H1 (cell line): ENCODE results near the gene MGRN1. TPM values are rescaled to one million over a fixed set of nuclear protein-coding genes. Genes with fewer than 3 reads are reported as not detected.

Experiments used
- CTCF ChIA-PET: fragments of 300-600 bp; sonication (Branson Sonifier 250); formaldehyde crosslinking; loops from one replicate; lab custom pipeline; 2021; ENCODE audit not compliant: partially characterized antibody; lab: Charles Lee
- POLR2A ChIA-PET: fragments of 300-600 bp; sonication (Branson Sonifier 250); formaldehyde crosslinking; loops from one replicate; lab custom pipeline; 2021; ENCODE audit warnings: inconsistent platforms; ENCODE audit not compliant: partially characterized antibody; lab: Charles Lee
- DNase-seq, 2 experiments: peaks; one replicate each; pipeline versions ENCODE4 v3.0.0 to v3.0.0-alpha.2; 2010 to 2022; ENCODE audit warnings: low spot score in 2 of 2, low read depth in 1 of 2, mixed read lengths in 1 of 2
- FAIRE-seq: peaks from 2 replicates; lab custom pipeline; 2011; peaks lifted over from hg19 to GRCh38; lab: Jason Lieb, UNC
- H2AFZ ChIP-seq: 2 replicates; pipeline ENCODE4 v1.8.1; 2012; ENCODE audit warnings: low read length, inconsistent platforms
- H2AK5ac ChIP-seq: 2 replicates; pipeline ENCODE4 v1.6.1; 2013; ENCODE audit warnings: low read depth, low read length
- H2BK120ac ChIP-seq: replicated peaks from 2 replicates; pipeline ENCODE3; 2013; ENCODE audit warnings: low read depth, low read length, inconsistent platforms
- H2BK12ac ChIP-seq: 2 replicates; pipeline ENCODE4 v1.6.1; 2013; ENCODE audit warnings: low read depth, low read length
- H2BK15ac ChIP-seq: 2 replicates; pipeline ENCODE4 v1.6.1; 2013; ENCODE audit warnings: low read length
- H2BK20ac ChIP-seq: 2 replicates; pipeline ENCODE4 v1.6.1; 2013; ENCODE audit warnings: low read length
- H2BK5ac ChIP-seq: 2 replicates; pipeline ENCODE4 v1.6.1; 2013; ENCODE audit warnings: low read depth, low read length
- H3K14ac ChIP-seq: 2 replicates; pipeline ENCODE4 v1.6.1; 2013; ENCODE audit warnings: inconsistent platforms; ENCODE audit not compliant: insufficient read length
- H3K18ac ChIP-seq: 2 replicates; pipeline ENCODE4 v1.6.1; 2013; ENCODE audit warnings: low read length; ENCODE audit errors: extremely low read depth
- H3K23ac ChIP-seq: 2 replicates; pipeline ENCODE4 v1.6.1; 2013; ENCODE audit warnings: inconsistent platforms; ENCODE audit not compliant: insufficient read length
- H3K23me2 ChIP-seq: 2 replicates; pipeline ENCODE4 v1.6.1; 2013; ENCODE audit warnings: low read depth, low read length
- H3K27ac ChIP-seq: 2 replicates; pipeline ENCODE4 v1.6.1; 2011; ENCODE audit warnings: low read depth, low read length, inconsistent platforms
- H3K27me3 ChIP-seq, 4 experiments: replicated peaks in 1 of 4; 1 replicate in 1 of 4; 2 replicates in 3 of 4; pipeline versions ENCODE4 v1.6.1 to v1.8.1; 2011 to 2013; ENCODE audit warnings: low read length in 3 of 4, mild to moderate bottlenecking in 3 of 4, inconsistent platforms in 2 of 4, mixed read lengths in 2 of 4, moderate library complexity in 1 of 4; ENCODE audit not compliant: control insufficient read depth in 3 of 4, insufficient read depth in 3 of 4; ENCODE audit errors: extremely low read depth in 1 of 4
- H3K36me3 ChIP-seq, 4 experiments: 2 replicates each; pipeline versions ENCODE4 v1.6.1 to v1.8.1; 2011 to 2013; ENCODE audit warnings: mild to moderate bottlenecking in 4 of 4, low read length in 3 of 4, moderate library complexity in 2 of 4, control low read depth in 1 of 4, inconsistent platforms in 1 of 4; ENCODE audit not compliant: insufficient read depth in 4 of 4, control insufficient read depth in 2 of 4
- H3K4ac ChIP-seq: replicated peaks from 2 replicates; pipeline ENCODE3; 2013; ENCODE audit warnings: low read length, low read depth, mixed read lengths, inconsistent platforms; ENCODE audit not compliant: insufficient read length
- H3K4me1 ChIP-seq, 4 experiments: replicated peaks in 1 of 4; 1 replicate in 1 of 4; 2 replicates in 3 of 4; pipeline versions ENCODE4 v1.6.1 to v1.8.1; 2011 to 2013; ENCODE audit warnings: low read length in 3 of 4, inconsistent platforms in 2 of 4, mixed read lengths in 1 of 4; ENCODE audit not compliant: insufficient read depth in 4 of 4, control insufficient read depth in 3 of 4
- H3K4me2 ChIP-seq, 2 experiments: 2 replicates each; pipeline versions ENCODE4 v1.6.1 to v1.8.1; 2011 to 2013; ENCODE audit warnings: low read depth in 2 of 2, low read length in 2 of 2, control low read depth in 1 of 2, inconsistent platforms in 1 of 2, mild to moderate bottlenecking in 1 of 2; ENCODE audit not compliant: insufficient read depth in 1 of 2
- H3K4me3 ChIP-seq, 4 experiments: fragments of 200-600, 300-600 bp in 1 of 4; sonication (generic), shearing (Covaris generic), sonication (Bioruptor Twin) in 1 of 4; 2 replicates each; pipeline versions ENCODE4 v1.5.1 to v1.8.1; 2011 to 2016; ENCODE audit warnings: low read length in 4 of 4, low read depth in 3 of 4, control low read depth in 2 of 4, inconsistent platforms in 2 of 4, mild to moderate bottlenecking in 2 of 4, mixed read lengths in 1 of 4, moderate library complexity in 1 of 4; ENCODE audit not compliant: insufficient read depth in 2 of 4; ENCODE audit errors: extremely low read depth in 1 of 4
- H3K56ac ChIP-seq: replicated peaks from 2 replicates; pipeline ENCODE3; 2013; ENCODE audit warnings: low read depth, mild to moderate bottlenecking, mixed read lengths, low read length, inconsistent platforms; ENCODE audit not compliant: insufficient read length
- H3K79me1 ChIP-seq: 2 replicates; pipeline ENCODE4 v1.6.1; 2013; ENCODE audit warnings: low read depth, low read length, control low read depth
- H3K79me2 ChIP-seq, 2 experiments: 2 replicates each; pipeline versions ENCODE4 v1.6.1 to v1.8.1; 2012 to 2013; ENCODE audit warnings: low read length in 2 of 2, mild to moderate bottlenecking in 2 of 2, inconsistent platforms in 1 of 2; ENCODE audit not compliant: insufficient read depth in 2 of 2, control insufficient read depth in 1 of 2
- H3K9ac ChIP-seq, 4 experiments: replicated peaks in 1 of 4; 1 replicate in 1 of 4; 2 replicates in 3 of 4; pipeline versions ENCODE4 v1.6.1 to v1.8.1; 2011 to 2013; ENCODE audit warnings: low read depth in 3 of 4, low read length in 3 of 4, control low read depth in 2 of 4, mild to moderate bottlenecking in 2 of 4, moderate library complexity in 2 of 4, inconsistent platforms in 1 of 4; ENCODE audit errors: extremely low read depth in 1 of 4
- H3K9me3 ChIP-seq, 2 experiments: 2 replicates each; pipeline versions ENCODE4 v1.6.1 to v1.8.1; 2012 to 2013; ENCODE audit warnings: mild to moderate bottlenecking in 2 of 2, moderate library complexity in 2 of 2, control low read depth in 1 of 2, inconsistent platforms in 1 of 2, low read depth in 1 of 2, low read length in 1 of 2, mixed read lengths in 1 of 2; ENCODE audit not compliant: insufficient read depth in 2 of 2
- H4K20me1 ChIP-seq, 2 experiments: replicated peaks in 1 of 2; 2 replicates each; pipeline versions ENCODE3 to v1.8.1; 2011 to 2013; ENCODE audit warnings: inconsistent platforms in 2 of 2, low read length in 2 of 2, mild to moderate bottlenecking in 1 of 2; ENCODE audit not compliant: insufficient read depth in 2 of 2, control insufficient read depth in 1 of 2
- H4K5ac ChIP-seq: 2 replicates; pipeline ENCODE4 v1.6.1; 2013; ENCODE audit warnings: low read length, low read depth, mixed read lengths, inconsistent platforms; ENCODE audit not compliant: insufficient read length
- H4K8ac ChIP-seq: 2 replicates; pipeline ENCODE4 v1.8.0; 2013; ENCODE audit warnings: mild to moderate bottlenecking, moderate library complexity, low read length, inconsistent platforms; ENCODE audit not compliant: insufficient read depth; ENCODE audit errors: extremely low read depth
- H4K91ac ChIP-seq: replicated peaks from 2 replicates; pipeline ENCODE3; 2013; ENCODE audit warnings: low read length, mixed read lengths, inconsistent platforms; ENCODE audit not compliant: insufficient read length
- FOSL1 ChIP-seq: IDR thresholded peaks from 2 replicates; pipeline ENCODE4 v1.6.1; 2011; ENCODE audit warnings: mild to moderate bottlenecking, low read depth, low read length, moderate library complexity; ENCODE audit not compliant: insufficient read depth
- WGBS, 2 experiments: shearing (Covaris generic) in 1 of 2; methylation state at CpG; one replicate each; pipeline versions ENCODE4 v1.1.6 to v1.1.7; 2013 to 2015; ENCODE audit warnings: low lambda C conversion rate in 2 of 2, mixed read lengths in 2 of 2, inconsistent platforms in 1 of 2, low coverage in 1 of 2, missing lambda C conversion rate in 1 of 2; ENCODE audit not compliant: insufficient replicate concordance in 2 of 2, insufficient coverage in 1 of 2, insufficient read length in 1 of 2; ENCODE audit errors: extremely low coverage in 1 of 2, missing lambda C conversion rate in 1 of 2; 5-methylcytosine and 5-hydroxymethylcytosine counted together
- polyA plus RNA-seq, 7 experiments: library from polyadenylated mRNA; depleted of rRNA in 3 of 7; stranded (reverse) in 5 of 7; unstranded in 2 of 7; fragments of >200 nt in 5 of 7; fragments of 200-250 nt in 2 of 7; gene quantifications; 1 replicate in 5 of 7; 2 replicates in 1 of 7; 4 replicates in 1 of 7; pipeline versions ENCODE4 v1.2.1 to v1.2.3, GENCODE V29; 2011 to 2013; ENCODE audit warnings: missing spikeins in 2 of 7, mixed read lengths in 2 of 7
- total RNA-seq: library from RNA; stranded (reverse); fragmentation: NEBNext Ultra II Directional; extraction: Animal tissue kit (Norgen Biotek cat#: 25700); gene quantifications from 2 replicates; pipeline ENCODE4 v1.2.1, GENCODE V29; 2021

MGRN1 gene
- total and polyA plus RNA-seq, 2 of the 8 experiments (the other 6 are each of a cell fraction or from before 2014, with no cell fraction given), result 15.0 to 82.3 TPM

DNA sequence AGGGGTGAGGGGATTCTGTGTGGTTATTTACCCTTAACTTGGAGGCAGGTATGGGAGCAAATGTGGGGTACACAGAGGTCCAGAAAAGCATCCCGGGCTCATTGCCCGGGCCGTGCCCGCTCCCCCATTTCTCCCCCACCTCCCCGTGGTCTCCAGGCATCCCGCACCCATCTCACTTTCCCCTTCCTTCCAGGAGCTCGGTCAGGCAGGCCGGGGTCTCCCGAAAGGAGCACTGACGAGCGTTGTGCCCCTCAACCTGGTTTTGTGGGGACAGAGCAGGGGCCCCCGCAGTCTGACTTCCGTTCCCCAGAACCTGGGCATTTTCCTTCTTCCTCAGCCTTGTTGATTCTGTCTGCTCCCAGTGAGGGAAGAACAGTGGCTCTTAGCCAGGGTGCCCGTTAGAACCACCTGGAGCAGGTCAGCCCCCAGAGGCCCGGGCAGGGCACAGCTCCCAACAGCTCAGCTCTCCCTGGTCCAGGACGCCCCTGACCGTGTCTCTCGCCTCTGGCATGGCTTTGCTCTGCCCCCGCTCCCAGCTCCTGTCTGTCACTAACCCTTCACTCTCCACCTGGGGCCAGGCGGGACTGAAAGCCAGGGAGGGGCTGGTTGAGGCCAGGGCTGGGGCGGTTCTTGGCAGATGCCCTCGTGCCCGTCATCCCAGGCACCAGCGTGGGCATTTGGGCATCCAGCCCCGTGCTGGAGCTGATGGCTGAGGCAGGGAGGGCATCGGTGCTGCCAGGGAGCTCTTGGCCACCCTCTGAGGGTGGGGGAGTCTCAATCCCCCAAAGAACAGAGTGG, 56.2 kb downstream of the MGRN1 start:
- Histone ChIP-seq H3K4me2 (no peak overlapping the region), H3K27me3 (no peaks in the 10 kb centered on the region), H2BK12ac (no peak overlapping the region), H3K4me3 (no peak overlapping the region), H3K36me3 (peaks cover 2 to 20% (median 5%) of the 10 kb centered on the region in 4 experiments; a peak in 4 of 8 replicates), H3K4ac (no peak overlapping the region), H3K18ac (no peak overlapping the region), H4K20me1 (peaks cover 3 to 12% of the 10 kb centered on the region in 2 experiments), H4K8ac (no peak overlapping the region), H3K27ac (no peak overlapping the region), H4K5ac (no peak overlapping the region), H2BK120ac (no peak overlapping the region), H3K23me2 (no peaks in the 10 kb centered on the region), H2BK15ac (no peak overlapping the region), H3K14ac (no peak overlapping the region), H3K9me3 (no peaks in the 10 kb centered on the region), H3K4me1 (peaks cover 0 to 2% (median under 1%) of the 10 kb centered on the region in 4 experiments; a peak in 3 of 7 replicates), H4K91ac (no peak overlapping the region), H2BK20ac (no peak overlapping the region), H2AK5ac (no peak overlapping the region), H3K79me1 (peaks cover 4% of the 10 kb centered on the region; the same call in 1 of the 2 replicates), H3K79me2 (no peaks in the 10 kb centered on the region), H3K9ac (no peak overlapping the region), H3K23ac (no peak overlapping the region), H2BK5ac (no peak overlapping the region), H2AFZ (no peak overlapping the region), H3K56ac (no peak overlapping the region)
- FAIRE-seq (no peak), DNase-seq (no peak)
- 89% methylated on average over 20 of the region's 26 CpGs; no CpG with 5 or more reads in 1 of the 2 experiments for WGBS, 2 experiments
- CTCF ChIA-PET, result interaction anchor here (0.9 to 2.7 kb wide), 9 partner anchors 11 to 175 kb away, joined by 3 to 17 read pairs (median 5); partner anchors contain the start of genes ANKS3, DNAAF8 and MGRN1
- POLR2A ChIA-PET, result interaction anchor here (1.0 to 1.2 kb wide), 2 partner anchors 14 to 16 kb away, joined by 3 to 4 read pairs; no protein-coding TSS in a partner anchor
- TF ChIP-seq FOSL1, result no peak
